A673 (cell line): Measurements from ENCODE around the gene RNASE8. TPM values are rescaled to one million over a fixed set of nuclear protein-coding genes. Genes with fewer than 3 reads are reported as not detected.

Experiments used
- BruUV-seq: library from RNA; stranded (reverse); fragments of 400-500 nt; replicated peaks from 2 replicates; lab custom pipeline; 2021; lab: Mats Ljungman, UMichigan
- CTCF ChIA-PET: fragments of 300-600 bp; sonication (Branson Sonifier 250); formaldehyde crosslinking; loops from one replicate; lab custom pipeline; 2022; ENCODE audit warnings: antibody characterized with exemption; lab: Charles Lee
- POLR2A ChIA-PET: fragments of 300-600 bp; sonication (Branson Sonifier 250); formaldehyde crosslinking; loops from one replicate; lab custom pipeline; 2022; ENCODE audit warnings: antibody characterized with exemption; ENCODE audit not compliant: low non-redundant PET; lab: Charles Lee
- DNase-seq: peaks from one replicate; pipeline ENCODE4 v3.0.0-alpha.2; 2015; ENCODE audit warnings: low spot score
- H3K27ac ChIP-seq: fragments of 200-600 bp; sonication (generic); 2 replicates; pipeline ENCODE4 v1.5.1; 2016; ENCODE audit warnings: mixed run types, low read depth, mild to moderate bottlenecking, mixed read lengths, antibody characterized with exemption, low read length; ENCODE audit not compliant: poor library complexity, severe bottlenecking
- H3K27me3 ChIP-seq: fragments of 200-600 bp; sonication (generic); replicated peaks from 2 replicates; pipeline ENCODE4 v1.6.1; 2017; ENCODE audit warnings: mixed run types, low read depth, mild to moderate bottlenecking, mixed read lengths, antibody characterized with exemption, low read length; ENCODE audit not compliant: insufficient read depth, poor library complexity
- H3K36me3 ChIP-seq: fragments of 200-600 bp; sonication (generic); 2 replicates; pipeline ENCODE4 v1.6.1; 2016; ENCODE audit warnings: mixed run types, mild to moderate bottlenecking, mixed read lengths, antibody characterized with exemption, low read length; ENCODE audit not compliant: insufficient read depth, poor library complexity, severe bottlenecking
- H3K4me1 ChIP-seq: fragments of 200-600 bp; sonication (generic); 2 replicates; pipeline ENCODE4 v1.6.1; 2017; ENCODE audit warnings: mixed run types, mild to moderate bottlenecking, mixed read lengths, antibody characterized with exemption, low read length; ENCODE audit not compliant: insufficient read depth, poor library complexity, severe bottlenecking
- H3K4me3 ChIP-seq: fragments of 200-600 bp; sonication (generic); 2 replicates; pipeline ENCODE4 v1.5.1; 2016; ENCODE audit warnings: low read depth, mixed run types, mild to moderate bottlenecking, mixed read lengths, low read length; ENCODE audit not compliant: poor library complexity, severe bottlenecking
- H3K9me3 ChIP-seq: fragments of 200-600 bp; sonication (generic); 2 replicates; pipeline ENCODE4 v1.6.1; 2016; ENCODE audit warnings: mixed run types, low read depth, mild to moderate bottlenecking, mixed read lengths, antibody characterized with exemption, low read length; ENCODE audit not compliant: poor library complexity, severe bottlenecking
- EZH2 ChIP-seq: fragments of 200-600 bp; sonication (generic); IDR thresholded peaks from 2 replicates; pipeline ENCODE4 v1.6.1; 2017; ENCODE audit warnings: borderline replicate concordance, low read depth, mild to moderate bottlenecking, mixed read lengths, antibody characterized with exemption, low read length; ENCODE audit not compliant: poor library complexity, severe bottlenecking
- intact Hi-C: fragments of 100-400 bp; cut with micrococcal nuclease; formaldehyde crosslinking; loops from one replicate; pipeline ENCODE4 v1.10.0; 2022; ENCODE audit not compliant: unreplicated experiment
- total RNA-seq: library from RNA; stranded (reverse); gene quantifications from 2 replicates; pipeline ENCODE4 v1.2.3, GENCODE V29; 2021
- TF ChIP-seq, protein P1 (sequence below): fragments of 300-800, 200-600 bp; sonication (generic); conservative IDR thresholded peaks from 2 replicates; pipeline ENCODE4 v1.5.1; 2017; ENCODE audit warnings: low read depth, mild to moderate bottlenecking, antibody characterized with exemption, low read length, moderate library complexity, mixed read lengths

The RNASE8 gene
- total RNA-seq, 1 experiment from 2014 or later, result not detected

DNA sequence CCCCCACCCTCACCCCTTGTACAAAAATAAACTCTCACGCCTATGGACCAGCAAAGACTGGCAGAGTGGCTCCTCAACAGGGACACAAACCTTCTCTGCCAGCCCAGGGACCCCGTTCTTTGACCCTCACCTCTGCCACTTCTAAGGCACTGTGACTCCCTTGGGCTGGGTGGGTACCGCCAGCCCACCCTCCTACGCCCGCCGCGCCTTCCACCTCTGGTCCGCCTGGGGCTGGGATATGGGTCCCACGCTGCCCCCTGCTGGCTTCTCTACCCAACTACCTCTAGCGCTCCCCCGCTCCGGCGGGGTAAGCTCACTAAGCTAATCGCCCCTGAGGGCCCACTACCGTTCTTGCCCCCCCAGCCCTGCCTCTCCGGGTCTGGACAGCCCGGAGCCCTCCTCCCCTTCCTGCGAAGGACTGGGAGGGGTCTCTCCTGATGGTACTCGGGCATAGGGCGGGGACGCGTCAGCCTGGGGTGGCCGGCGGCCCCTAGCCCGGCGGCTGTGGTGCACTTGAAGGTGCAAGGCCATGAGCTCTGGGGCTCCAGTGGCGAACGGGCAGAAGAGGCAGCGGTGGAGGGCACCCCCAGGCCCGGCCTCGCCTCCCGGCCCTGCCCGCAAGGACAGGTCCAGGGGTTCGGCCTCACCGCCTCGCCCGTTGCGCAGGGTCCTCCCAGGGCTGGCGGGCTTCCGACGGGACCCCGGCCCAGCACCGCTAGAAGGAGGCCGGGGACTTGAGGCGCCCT is 32.7 kb downstream of the RNASE8 start:
- BruUV-seq, result no TSS peak
- peaks cover 29% of the 10 kb centered on the region for H3K4me1 ChIP-seq
- H3K27ac ChIP-seq, result peak overlapping the region; percentile 35
- H3K4me3 ChIP-seq, result no peak overlapping the region
- peaks cover 76% of the 10 kb centered on the region for H3K36me3 ChIP-seq
- no peak for TF ChIP-seq EZH2
- TF ChIP-seq, protein P1, sequence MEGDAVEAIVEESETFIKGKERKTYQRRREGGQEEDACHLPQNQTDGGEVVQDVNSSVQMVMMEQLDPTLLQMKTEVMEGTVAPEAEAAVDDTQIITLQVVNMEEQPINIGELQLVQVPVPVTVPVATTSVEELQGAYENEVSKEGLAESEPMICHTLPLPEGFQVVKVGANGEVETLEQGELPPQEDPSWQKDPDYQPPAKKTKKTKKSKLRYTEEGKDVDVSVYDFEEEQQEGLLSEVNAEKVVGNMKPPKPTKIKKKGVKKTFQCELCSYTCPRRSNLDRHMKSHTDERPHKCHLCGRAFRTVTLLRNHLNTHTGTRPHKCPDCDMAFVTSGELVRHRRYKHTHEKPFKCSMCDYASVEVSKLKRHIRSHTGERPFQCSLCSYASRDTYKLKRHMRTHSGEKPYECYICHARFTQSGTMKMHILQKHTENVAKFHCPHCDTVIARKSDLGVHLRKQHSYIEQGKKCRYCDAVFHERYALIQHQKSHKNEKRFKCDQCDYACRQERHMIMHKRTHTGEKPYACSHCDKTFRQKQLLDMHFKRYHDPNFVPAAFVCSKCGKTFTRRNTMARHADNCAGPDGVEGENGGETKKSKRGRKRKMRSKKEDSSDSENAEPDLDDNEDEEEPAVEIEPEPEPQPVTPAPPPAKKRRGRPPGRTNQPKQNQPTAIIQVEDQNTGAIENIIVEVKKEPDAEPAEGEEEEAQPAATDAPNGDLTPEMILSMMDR, result peak; percentile 75
- no peaks in the 10 kb centered on the region for H3K9me3 ChIP-seq
- intact Hi-C loops, result no loop called here
- ChIA-PET CTCF (interaction anchor here (0.6 to 1.8 kb wide), 5 partner anchors 14 to 23 kb away, joined by 3 to 10 read pairs (median 4); partner anchors contain the start of gene ARHGEF40), POLR2A (interaction anchor here (0.5 kb wide), 1 partner anchor 19 kb away, joined by 6 read pairs; no protein-coding TSS in a partner anchor)
- peak; percentile 70 for DNase-seq
- H3K27me3 ChIP-seq, result no peaks in the 10 kb centered on the region

DNA sequence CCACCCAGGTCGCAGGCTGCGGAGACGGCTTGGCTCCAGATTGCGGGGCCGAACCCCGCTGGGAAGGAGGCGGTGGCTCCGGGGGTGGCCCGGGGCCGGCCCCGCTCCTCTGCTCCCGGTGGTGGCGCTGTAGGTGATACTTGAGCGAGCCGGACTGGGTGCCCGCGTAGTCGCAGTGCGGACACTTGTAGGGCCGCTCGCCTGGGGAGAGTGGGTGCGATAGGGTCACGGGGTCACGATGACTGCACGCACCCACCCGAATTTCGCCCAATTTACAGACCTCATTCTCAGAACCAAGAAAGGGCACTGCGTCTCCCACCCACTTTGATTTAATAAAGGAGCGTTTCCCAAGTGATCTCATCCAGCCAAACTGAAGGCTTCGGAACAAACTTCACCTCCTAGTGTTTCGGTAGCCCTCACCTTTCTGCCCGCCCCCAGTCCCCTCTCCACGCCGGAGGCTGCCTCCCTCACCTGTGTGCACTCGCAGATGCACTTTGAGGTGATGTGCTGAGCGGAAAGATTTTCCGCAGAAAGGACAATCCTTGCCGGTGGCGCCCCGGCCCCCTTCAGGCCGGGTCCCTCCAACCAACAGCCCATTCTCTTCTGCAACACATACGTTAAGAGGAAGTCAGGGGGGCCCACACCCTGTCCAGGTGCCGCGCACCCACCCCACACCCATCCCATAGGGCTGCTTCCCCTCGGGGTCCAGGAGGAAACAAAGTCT is 33.5 kb downstream of the RNASE8 start:
- POLR2A ChIA-PET, result interaction anchor here (0.5 kb wide), 1 partner anchor 19 kb away, joined by 6 read pairs; no protein-coding TSS in a partner anchor
- no peak for DNase-seq
- intact Hi-C loops, result no loop called here
- BruUV-seq, result no TSS peak
- Histone ChIP-seq H3K4me1 (peaks cover 34% of the 10 kb centered on the region), H3K36me3 (peaks cover 68% of the 10 kb centered on the region), H3K27me3 (no peaks in the 10 kb centered on the region), H3K27ac (peak overlapping the region; percentile 35), H3K4me3 (no peak overlapping the region), H3K9me3 (no peaks in the 10 kb centered on the region)
- TF ChIP-seq EZH2, result no peak
- TF ChIP-seq, protein P1, result no peak
- CTCF ChIA-PET, result interaction anchor here (0.6 to 2.4 kb wide), 7 partner anchors 13 to 24 kb away, joined by 3 to 24 read pairs (median 6); partner anchors contain the start of gene ARHGEF40

DNA sequence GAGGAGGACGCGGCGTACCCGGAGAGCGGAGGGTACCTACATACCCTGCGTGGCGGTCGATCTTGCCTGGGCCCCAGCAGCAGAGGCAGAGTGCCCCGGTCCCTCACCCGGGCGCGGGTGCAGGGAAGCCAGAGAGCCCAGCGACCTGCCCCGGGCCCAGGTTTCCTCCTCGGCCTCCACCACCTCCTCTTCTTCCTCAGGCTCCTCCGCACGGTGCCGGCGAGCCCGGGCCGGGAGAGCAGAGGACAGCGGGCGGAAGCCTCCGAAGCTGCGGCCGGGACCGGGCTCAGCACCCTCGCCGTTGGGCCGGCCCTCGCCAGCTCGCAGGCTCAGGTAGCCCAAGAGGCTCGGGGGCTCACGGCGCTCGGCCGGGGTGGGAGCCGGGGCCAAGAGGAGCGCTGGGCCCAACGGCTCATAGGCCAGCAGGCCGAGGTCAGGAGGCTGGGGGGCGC is 34.2 kb downstream of the RNASE8 start:
- TF ChIP-seq, protein P1, result no peak
- no peak for TF ChIP-seq EZH2
- Histone ChIP-seq H3K4me1 (peaks cover 41% of the 10 kb centered on the region), H3K4me3 (no peak overlapping the region), H3K27ac (peak overlapping the region; percentile 60), H3K27me3 (no peaks in the 10 kb centered on the region), H3K9me3 (no peaks in the 10 kb centered on the region), H3K36me3 (peaks cover 61% of the 10 kb centered on the region)
- ChIA-PET POLR2A (interaction anchor here (0.6 kb wide), 1 partner anchor 77 kb away, joined by 3 read pairs; no protein-coding TSS in a partner anchor), CTCF (interaction anchor here (0.5 to 3.4 kb wide), 8 partner anchors 9 to 396 kb away, joined by 3 to 31 read pairs (median 12); partner anchors contain the start of gene TMEM253)
- DNase-seq, result no peak
- intact Hi-C loops, result loop anchor here (1.0 kb wide), 3 partner anchors 12 to 78 kb away; no protein-coding TSS in a partner anchor
- BruUV-seq, result no TSS peak
